Keratinocyte (primary cell): ENCODE data around the gene SSH2.

Experiments
- CTCF ChIP-seq, 3 experiments: IDR thresholded peaks in 1 of 3; conservative IDR thresholded peaks in 1 of 3; optimal IDR thresholded peaks in 1 of 3; 2 replicates in 2 of 3; 3 replicates in 1 of 3; pipeline versions ENCODE3 to v1.5.1; 2011; ENCODE audit warnings: low read length in 3 of 3, mild to moderate bottlenecking in 3 of 3, moderate library complexity in 2 of 3, control low read depth in 1 of 3, inconsistent platforms in 1 of 3; ENCODE audit not compliant: insufficient read depth in 2 of 3; ENCODE audit errors: extremely low read depth in 1 of 3
- EZH2 ChIP-seq: IDR thresholded peaks from one replicate; pipeline ENCODE4 v1.6.1; 2012; ENCODE audit warnings: inconsistent platforms, mild to moderate bottlenecking, low read length, moderate library complexity

GRCh38 chr17:29645515-29646051 is 284.4 kb downstream of the SSH2 start:
- TF ChIP-seq CTCF (optimal IDR thresholded peaks at IDR 0.05 in 1 of 3, IDR thresholded peaks at IDR 0.05 in 1 of 3, conservative IDR thresholded peaks at IDR 0.05 in 1 of 3; ENCODE audit: extremely low read depth in 1 of 3, insufficient read depth in 2 of 3, low read length in 3 of 3) (no peak), EZH2 (no peak)
